ENCODE data around the gene ZNF502.
"Not testable (repeated sequence)": the region's sequence is repeated elsewhere in the genome, so short reads cannot be mapped to it uniquely, and the experiment has no call there.

The ZNF502 gene

GRCh38 chr3:44712455-44713075 lies at the start of gene ZNF502:
TSS of gene ZNF502 (plus strand) at chr3:44712660. CDS start at chr3:44720262, 7,602 bp downstream.
- DNase-seq (ENCODE audit: low read depth): peak; percentile 38

DNA sequence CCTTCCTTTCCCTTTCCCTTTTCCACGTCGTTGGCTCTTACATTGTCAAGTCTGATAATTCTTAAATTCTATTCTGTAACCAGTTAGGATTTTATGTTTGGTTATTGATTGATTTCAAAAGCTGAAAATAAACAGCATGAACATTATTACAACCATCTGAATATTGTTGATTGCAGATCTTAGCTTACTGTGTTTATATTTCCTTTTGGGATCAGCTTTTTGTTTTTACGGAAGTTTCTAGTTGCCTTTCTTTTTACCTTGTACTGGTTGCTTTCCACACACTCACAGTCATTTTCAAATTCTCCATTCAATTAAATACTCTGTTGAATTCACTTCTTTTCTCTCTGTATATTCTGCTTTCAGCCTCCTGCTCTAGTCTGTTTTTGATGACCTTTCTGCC lies 47.3 kb upstream of the ZNF502 start:
- no peak for DNase-seq (ENCODE audit: low read depth)

GRCh38 chr3:44666346-44666745 lies 46.1 kb upstream of the ZNF502 start:
- no peak for DNase-seq (ENCODE audit: low read depth)

DNA sequence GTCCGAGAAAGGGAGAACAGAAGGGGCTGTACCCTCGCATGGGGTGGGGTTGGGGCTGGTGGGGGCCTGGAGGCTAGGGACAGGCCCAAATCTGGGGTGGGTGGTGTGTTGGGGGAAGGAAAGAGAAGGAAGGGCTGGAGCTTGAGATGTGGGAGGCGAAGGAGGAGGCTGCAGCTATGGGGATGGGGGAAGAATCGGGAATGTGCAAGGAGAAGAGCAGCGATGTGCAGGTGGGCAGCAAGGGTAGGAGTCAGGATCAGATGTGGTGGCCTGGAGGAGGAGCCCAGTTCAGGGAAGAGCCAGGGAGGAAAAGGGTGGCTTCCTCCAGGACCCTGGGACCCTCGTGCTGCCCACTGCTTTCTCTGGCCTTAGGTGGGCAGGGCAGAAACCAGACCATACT lies 42.7 kb upstream of the ZNF502 start:
- no peak for DNase-seq (ENCODE audit: low read depth)

DNA sequence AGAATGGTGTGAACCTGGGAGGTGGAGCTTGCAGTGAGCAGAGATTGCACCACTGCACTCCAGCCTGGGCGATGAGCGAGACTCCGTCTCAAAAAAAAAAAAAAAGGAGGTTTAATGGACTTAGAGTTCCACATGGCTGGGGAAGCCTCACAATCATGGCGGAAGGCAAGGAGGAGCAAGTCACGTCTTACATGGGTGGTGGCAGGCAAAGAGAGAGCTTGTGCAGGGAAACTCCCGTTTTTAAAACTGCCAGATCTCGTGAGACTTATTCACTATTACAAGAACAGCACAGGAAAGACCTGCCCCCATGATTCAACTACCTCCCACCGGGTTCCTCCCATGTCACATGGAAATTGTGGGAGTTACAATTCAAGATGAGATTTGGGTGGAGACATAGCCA lies 39.0 kb upstream of the ZNF502 start:
- DNase-seq (ENCODE audit: low read depth): not testable (repeated sequence)

DNA sequence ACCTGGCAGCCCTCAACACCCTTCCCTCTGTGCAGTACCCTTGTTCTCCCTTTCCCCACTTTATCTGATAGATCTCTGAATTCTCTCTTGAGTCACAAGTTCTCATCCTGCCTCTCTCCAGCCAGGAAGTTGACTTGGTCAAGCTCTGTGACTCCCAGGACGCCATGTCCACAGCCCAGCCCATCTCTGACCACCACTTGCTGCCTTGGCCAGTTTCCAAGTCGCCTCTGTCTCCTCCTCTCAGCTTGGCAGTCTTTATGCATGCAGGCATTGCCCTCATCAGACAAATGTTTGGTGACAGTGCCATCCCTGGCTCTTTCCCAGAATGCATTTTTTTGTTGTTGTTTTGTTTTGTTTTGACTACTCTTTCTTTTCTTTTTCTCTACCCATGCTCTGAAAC lies 38.2 kb upstream of the ZNF502 start:
- DNase-seq (ENCODE audit: low read depth): no peak

GRCh38 chr3:44678480-44679116 lies 33.9 kb upstream of the ZNF502 start:
- no peak for DNase-seq (ENCODE audit: low read depth)

DNA sequence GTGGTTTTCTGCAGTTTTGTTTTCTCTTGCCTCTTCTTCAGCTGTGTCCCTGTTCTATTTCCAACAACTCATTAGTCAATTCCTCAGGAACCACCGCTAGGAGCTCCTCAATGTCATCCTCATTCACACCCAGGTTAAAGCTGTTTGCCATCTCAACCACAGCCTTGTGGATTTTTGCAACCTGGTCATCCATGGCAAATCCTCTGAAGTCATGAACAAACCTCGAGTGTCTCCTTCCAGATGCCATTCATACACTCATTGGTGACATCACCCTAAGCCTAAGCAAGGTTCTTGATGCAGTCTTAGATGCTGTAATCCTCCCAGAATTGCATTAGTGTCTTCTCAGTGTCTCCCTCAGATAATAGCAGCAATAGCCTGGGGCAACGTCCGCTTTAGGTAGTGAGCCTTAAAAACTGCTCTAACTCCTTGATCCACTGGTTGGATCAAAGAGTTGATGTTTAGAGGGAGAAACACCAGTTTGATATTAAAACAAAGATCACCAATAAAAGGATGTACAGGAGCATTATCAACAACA lies 31.5 kb upstream of the ZNF502 start:
- no peak for DNase-seq (ENCODE audit: low read depth)

GRCh38 chr3:44682182-44682896 lies 30.1 kb upstream of the ZNF502 start:
- peak; percentile 71 for DNase-seq (ENCODE audit: low read depth)

DNA sequence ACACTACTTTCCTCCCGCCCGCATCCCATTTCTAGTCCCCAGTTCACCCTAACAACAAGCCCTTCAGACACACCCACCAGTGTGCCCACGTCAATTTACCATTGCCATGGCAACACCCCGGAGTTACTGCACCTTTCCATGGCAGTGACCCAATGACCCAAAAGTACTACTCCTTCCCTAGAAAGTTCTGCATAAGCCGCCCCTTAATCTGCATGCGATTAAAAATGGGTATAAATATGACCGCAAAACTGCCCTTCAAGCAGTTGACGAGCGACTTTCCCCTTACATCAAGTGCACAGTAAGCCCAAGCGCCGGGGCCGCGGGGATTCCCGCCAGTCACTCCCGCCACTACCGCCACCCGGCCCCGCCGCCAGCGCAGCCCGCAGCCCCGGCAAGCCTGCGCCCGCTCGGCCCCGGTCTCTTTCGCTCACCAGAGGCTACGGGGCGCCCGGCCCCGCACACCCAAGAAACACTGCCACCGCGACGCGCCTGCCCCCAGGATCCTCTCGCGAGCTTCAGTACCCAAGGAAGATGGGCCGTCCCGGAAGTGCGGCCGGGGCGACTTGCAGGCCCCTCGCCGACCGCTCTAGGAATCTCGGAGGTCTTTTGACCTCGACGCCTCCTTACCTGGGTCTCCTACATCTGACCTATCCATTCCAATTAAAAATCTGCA lies 27.2 kb upstream of the ZNF502 start:
- DNase-seq (ENCODE audit: low read depth): peak; percentile 26

DNA sequence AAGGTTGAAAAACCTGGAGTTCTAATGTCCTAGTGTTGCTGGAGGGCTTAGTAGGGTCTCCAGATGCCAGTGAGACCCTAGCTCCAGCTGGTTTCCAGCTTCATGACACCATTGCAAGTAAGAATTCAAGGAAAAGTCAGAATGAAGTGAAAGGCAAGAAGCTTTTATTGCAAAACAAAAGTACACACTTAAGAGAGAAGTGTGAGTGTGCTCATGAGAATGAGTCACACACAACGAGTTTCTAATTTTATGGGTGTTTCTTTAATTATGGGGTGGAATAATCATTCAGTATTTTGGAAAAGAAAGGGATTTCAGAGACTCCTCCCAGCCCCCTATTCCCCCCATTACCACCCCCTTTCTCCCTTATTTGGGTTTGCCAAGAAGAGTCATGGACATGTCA lies 24.6 kb upstream of the ZNF502 start:
- no peak for DNase-seq (ENCODE audit: low read depth)

DNA sequence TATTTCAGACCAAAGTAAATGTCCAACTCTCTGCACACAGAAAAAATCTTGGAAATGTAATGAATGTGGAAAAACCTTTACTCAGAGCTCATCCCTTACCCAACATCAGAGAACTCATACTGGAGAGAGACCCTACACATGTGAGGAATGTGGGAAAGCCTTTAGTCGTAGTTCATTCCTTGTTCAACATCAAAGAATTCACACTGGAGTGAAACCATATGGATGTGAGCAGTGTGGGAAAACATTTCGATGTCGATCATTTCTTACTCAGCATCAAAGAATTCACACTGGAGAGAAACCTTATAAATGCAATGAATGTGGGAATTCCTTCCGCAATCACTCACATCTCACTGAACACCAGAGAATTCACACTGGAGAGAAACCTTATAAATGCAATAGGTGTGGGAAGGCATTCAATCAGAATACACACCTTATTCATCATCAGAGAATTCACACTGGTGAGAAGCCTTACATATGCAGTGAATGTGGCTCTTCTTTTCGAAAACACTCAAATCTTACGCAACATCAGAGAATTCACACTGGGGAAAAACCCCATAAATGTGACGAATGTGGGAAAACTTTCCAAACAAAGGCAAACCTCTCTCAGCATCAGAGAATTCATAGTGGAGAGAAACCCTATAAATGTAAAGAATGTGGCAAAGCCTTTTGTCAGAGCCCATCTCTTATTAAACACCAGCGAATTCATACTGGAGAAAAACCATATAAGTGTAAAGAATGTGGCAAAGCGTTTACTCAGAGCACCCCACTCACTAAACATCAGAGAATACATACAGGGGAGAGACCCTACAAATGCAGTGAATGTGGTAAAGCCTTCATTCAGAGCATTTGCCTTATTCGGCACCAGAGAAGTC lies 9.0 kb downstream of the ZNF502 start:
- DNase-seq (ENCODE audit: low read depth): no peak

DNA sequence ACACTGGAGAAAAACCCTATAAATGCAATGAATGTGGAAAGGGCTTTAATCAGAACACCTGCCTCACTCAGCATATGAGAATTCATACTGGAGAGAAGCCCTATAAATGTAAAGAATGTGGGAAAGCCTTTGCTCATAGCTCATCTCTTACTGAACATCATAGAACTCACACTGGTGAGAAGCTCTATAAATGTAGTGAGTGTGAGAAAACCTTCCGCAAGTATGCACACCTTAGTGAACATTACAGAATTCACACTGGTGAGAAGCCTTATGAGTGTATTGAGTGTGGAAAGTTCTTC lies 9.6 kb downstream of the ZNF502 start:
- no peak for DNase-seq (ENCODE audit: low read depth)

- peak; percentile 38 for DNase-seq (ENCODE audit: low read depth)
Measured at GRCh38 chr3:44729384-44729910, 17.0 kb downstream of the ZNF502 start, which contains the start of gene ZNF501. TSS of gene ZNF501 (plus strand) at chr3:44729635. CDS start at chr3:44734422, 4,787 bp downstream.

- no peak for DNase-seq (ENCODE audit: low read depth)
Measured at GRCh38 chr3:44734646-44735168, 22.2 kb downstream of the ZNF502 start.

DNA sequence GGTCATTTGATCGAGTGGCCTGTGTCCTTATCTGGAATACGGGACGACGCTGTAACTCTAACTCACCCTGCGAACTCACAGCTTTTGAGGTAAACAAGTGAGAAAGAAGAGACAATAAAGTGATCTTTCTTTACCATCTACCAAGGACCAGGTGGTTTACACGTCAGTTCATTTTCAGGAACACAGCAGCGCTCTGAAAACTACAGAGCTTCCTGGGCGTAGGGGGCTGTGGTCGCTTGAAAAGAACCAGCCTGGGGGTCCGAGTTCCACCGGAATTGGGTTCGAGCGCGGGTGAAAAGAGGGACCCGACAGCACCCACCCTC lies 48.6 kb downstream of the ZNF502 start:
- DNase-seq (ENCODE audit: low read depth): no peak

- DNase-seq (ENCODE audit: low read depth): peak; percentile 58
Measured at GRCh38 chr3:44761424-44762169, 49.1 kb downstream of the ZNF502 start, which contains the start of the genes KIAA1143 and KIF15. TSS of gene KIAA1143 (minus strand) at chr3:44761619. CDS start at chr3:44761602, 17 bp downstream. TSS of gene KIF15 (plus strand) at chr3:44761794. CDS start at chr3:44761866, 72 bp downstream.

- peak; percentile 2 for DNase-seq (ENCODE audit: low read depth)
Measured at GRCh38 chr3:44762170-44762677, 49.8 kb downstream of the ZNF502 start.

DNA sequence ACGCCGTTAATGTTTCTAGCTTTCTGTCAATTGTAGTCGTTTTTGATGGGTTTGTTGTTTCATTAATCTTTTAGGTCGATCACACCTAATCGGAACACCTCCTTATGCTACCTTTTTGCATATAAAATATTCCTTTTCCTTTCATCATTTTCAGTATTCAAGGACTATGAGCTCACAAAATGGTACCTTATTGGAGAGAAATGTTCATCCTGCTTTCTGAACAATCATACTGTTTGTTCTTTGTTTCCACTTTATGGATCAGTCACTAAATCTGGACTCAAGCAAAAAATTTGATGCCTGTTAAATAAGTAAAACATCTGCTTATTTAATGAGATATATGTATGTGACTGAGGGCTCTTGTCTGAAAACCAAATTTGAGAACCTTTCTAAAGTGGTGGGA lies 50.2 kb downstream of the ZNF502 start:
- no peak for DNase-seq (ENCODE audit: low read depth)

- no peak for DNase-seq (ENCODE audit: low read depth)
Measured at GRCh38 chr3:44764248-44764647, 51.8 kb downstream of the ZNF502 start.
